Transverse colon (tissue), 4 donors: ENCODE measurements around the gene EYA3. TPM values are rescaled to one million over a fixed set of nuclear protein-coding genes. Genes with fewer than 3 reads are reported as not detected.
A peak's percentile ranks its signal among the peaks of the same experiment; 100 is the strongest.

Experiments used
- DNase-seq: peaks from one replicate; pipeline ENCODE4 v3.0.0-alpha.2; 2019
- H3K27ac ChIP-seq, 4 donors: fragments of 200-600 bp; sonication (generic); 2 replicates each; pipeline ENCODE4 v1.5.1; 2016 to 2018; ENCODE audit warnings: inconsistent platforms in 4 of 4
- H3K27me3 ChIP-seq: fragments of 200-600 bp; sonication (generic); 2 replicates; pipeline ENCODE4 v1.5.1; 2017; ENCODE audit warnings: inconsistent platforms
- H3K36me3 ChIP-seq, 4 donors: fragments of 200-600 bp; sonication (generic); 2 replicates each; pipeline ENCODE4 v1.5.1; 2017 to 2019; ENCODE audit warnings: inconsistent platforms in 4 of 4
- H3K4me1 ChIP-seq, 4 donors: fragments of 200-600 bp; sonication (generic); 2 replicates each; pipeline ENCODE4 v1.5.1; 2017 to 2020; ENCODE audit warnings: inconsistent platforms in 4 of 4
- H3K4me3 ChIP-seq, 4 donors: fragments of 200-600 bp; sonication (generic); 1 replicate in 1 of 4; 2 replicates in 3 of 4; pipeline versions ENCODE4 v1.5.1 to v1.6.1; 2017 to 2019; ENCODE audit warnings: inconsistent platforms in 4 of 4
- H3K9me3 ChIP-seq, 2 donors: fragments of 200-600 bp; sonication (generic); 2 replicates each; pipeline ENCODE4 v1.5.1; 2017 to 2019; ENCODE audit warnings: inconsistent platforms in 2 of 2
- CTCF ChIP-seq, 5 experiments: fragments of 200-600 bp in 3 of 5; fragments of 450-650 bp in 2 of 5; sonication (generic) in 3 of 5; IDR thresholded peaks; 1 replicate in 2 of 5; 2 replicates in 3 of 5; pipeline ENCODE4 v1.5.1; 2016 to 2017; ENCODE audit warnings: antibody characterized with exemption in 5 of 5, inconsistent platforms in 3 of 5, mild to moderate bottlenecking in 2 of 5, moderate library complexity in 1 of 5
- EP300 ChIP-seq: sonication (generic); formaldehyde crosslinking; IDR thresholded peaks from one replicate; pipeline ENCODE4 v1.6.1; 2017; ENCODE audit warnings: antibody characterized with exemption, low read depth
- POLR2A ChIP-seq: fragments of 450-650 bp; IDR thresholded peaks from one replicate; pipeline ENCODE4 v1.6.1; 2016; ENCODE audit warnings: antibody characterized with exemption, mild to moderate bottlenecking, moderate library complexity
- POLR2AphosphoS5 ChIP-seq, 3 donors: sonication (generic); formaldehyde crosslinking; IDR thresholded peaks; one replicate each; pipeline ENCODE4 v1.6.1; 2016; ENCODE audit warnings: antibody characterized with exemption in 3 of 3
- WGBS, 2 donors: methylation state at CpG; one replicate each; pipeline ENCODE4 v1.1.5; 2018; ENCODE audit warnings: low coverage in 1 of 2; 5-methylcytosine and 5-hydroxymethylcytosine counted together
- in situ Hi-C, 4 donors: fragments of 200-750 bp; cut with MboI; loops; one replicate each; pipeline versions ENCODE4 v1.15.0 to v1.15.1; 2017; ENCODE audit warnings: low sequenced_read_pairs in 3 of 4, low pct_ligation_motif_present in 1 of 4, low pct_unique_long_range_greater_than_20kb in 1 of 4
- intact Hi-C: fragments of 100-400 bp; cut with DNase I; formaldehyde crosslinking; loops from one replicate; pipeline ENCODE4 v1.15.1; 2023; ENCODE audit warnings: low total_unique reads
- total RNA-seq, 4 donors: library from RNA; depleted of rRNA; stranded (reverse); fragments of >200 nt; gene quantifications; one replicate each; pipeline ENCODE4 v1.1.0, GENCODE V29; 2016

Gene EYA3
- total RNA-seq, 4 donors from 2014 or later = 14.6 to 50.2 (median 18.5) TPM

- 96% methylated on average over 24 of the region's 24 CpGs; no CpG with 5 or more reads in 1 of the 2 donors for WGBS, 2 donors
- Histone ChIP-seq H3K9me3 (no peaks in the 10 kb centered on the region), H3K4me3 (no peak overlapping the region), H3K36me3 (peaks cover 0 to 11% (median 5%) of the 10 kb centered on the region in 4 donors), H3K4me1 (peaks cover 0 to 10% (median 9%) of the 10 kb centered on the region in 4 donors), H3K27ac (no peak overlapping the region), H3K27me3 (no peaks in the 10 kb centered on the region)
- TF ChIP-seq EP300 = no peak
- no peak for TF ChIP-seq POLR2AphosphoS5 (IDR thresholded peaks at IDR 0.05)
- TF ChIP-seq POLR2A = no peak
- no peak for TF ChIP-seq CTCF (IDR thresholded peaks at IDR 0.05)
- in situ Hi-C loops = no loop called here
- no peak for DNase-seq
- intact Hi-C loops = no loop called here
These were observed 121.9 kb downstream of the EYA3 start for GRCh38 chr1:27966402-27967105.

GRCh38 chr1:27963393-27963792 lies 125.0 kb downstream of the EYA3 start:
- Histone ChIP-seq H3K4me3 (no peak overlapping the region), H3K27ac (no peak overlapping the region), H3K36me3 (peaks cover 0 to 11% (median 5%) of the 10 kb centered on the region in 4 donors), H3K4me1 (peaks cover 10 to 27% (median 22%) of the 10 kb centered on the region in 4 donors), H3K9me3 (no peaks in the 10 kb centered on the region), H3K27me3 (no peaks in the 10 kb centered on the region)
- in situ Hi-C loops = no loop called here
- intact Hi-C loops = no loop called here
- 96% methylated on average over 11 of the region's 11 CpGs; no CpG with 5 or more reads in 1 of the 2 donors for WGBS, 2 donors
- no peak for DNase-seq
- TF ChIP-seq CTCF (IDR thresholded peaks at IDR 0.05) = no peak
- TF ChIP-seq POLR2A = no peak
- no peak for TF ChIP-seq POLR2AphosphoS5 (IDR thresholded peaks at IDR 0.05)
- no peak for TF ChIP-seq EP300

- WGBS, 2 donors = 61% methylated on average over 4 of the region's 4 CpGs; no CpG with 5 or more reads in 1 of the 2 donors
These were observed 126.7 kb downstream of the EYA3 start for GRCh38 chr1:27961646-27962221.

More at GRCh38 chr1:27961646-27962221, 126.7 kb downstream of the EYA3 start:
- Histone ChIP-seq H3K27ac (peak overlapping the region in 2 of 4 donors; percentile 95 to 96), H3K4me1 (peaks cover 10 to 27% (median 22%) of the 10 kb centered on the region in 4 donors), H3K9me3 (no peaks in the 10 kb centered on the region), H3K27me3 (no peaks in the 10 kb centered on the region), H3K36me3 (peaks cover 0 to 5% (median 3%) of the 10 kb centered on the region in 4 donors), H3K4me3 (no peak overlapping the region)
- in situ Hi-C loops (no loop called here), intact Hi-C loops (no loop called here)
- no peak for DNase-seq
- no peak for TF ChIP-seq EP300
- no peak for TF ChIP-seq POLR2AphosphoS5 (IDR thresholded peaks at IDR 0.05)
- no peak for TF ChIP-seq POLR2A
- TF ChIP-seq CTCF (IDR thresholded peaks at IDR 0.05) = no peak
